Left ventricle myocardium inferior (tissue), 1 donor: ENCODE measurements around the gene MAOA. TPM values are rescaled to one million over a fixed set of nuclear protein-coding genes. Genes with fewer than 3 reads are reported as not detected.

ENCODE experiments used
- DNase-seq: peaks from one replicate; pipeline ENCODE4 v3.0.0-alpha.2; 2020
- H3K27ac ChIP-seq: fragments of 200-600 bp; replicated peaks from 2 replicates; pipeline ENCODE4 v1.8.0; 2021
- H3K27me3 ChIP-seq: fragments of 200-600 bp; 2 replicates; pipeline ENCODE4 v1.8.0; 2021; ENCODE audit warnings: low read depth
- H3K36me3 ChIP-seq: fragments of 200-600 bp; 2 replicates; pipeline ENCODE4 v1.8.0; 2021
- H3K4me1 ChIP-seq: fragments of 200-600 bp; 2 replicates; pipeline ENCODE4 v1.8.0; 2021
- H3K4me3 ChIP-seq: fragments of 200-600 bp; 2 replicates; pipeline ENCODE4 v1.8.0; 2021; ENCODE audit warnings: mild to moderate bottlenecking, moderate library complexity
- H3K9me3 ChIP-seq: fragments of 200-600 bp; replicated peaks from 2 replicates; pipeline ENCODE4 v1.8.0; 2021
- CTCF ChIP-seq: fragments of 200-600 bp; IDR thresholded peaks from 2 replicates; pipeline ENCODE4 v1.8.0; 2021; ENCODE audit warnings: antibody characterized with exemption, mild to moderate bottlenecking, borderline replicate concordance
- intact Hi-C: fragments of 100-400 bp; cut with micrococcal nuclease; formaldehyde crosslinking; loops from one replicate; pipeline ENCODE4 v1.11.0; 2022
- total RNA-seq: library from RNA; stranded (reverse); fragmentation: NEBNext Ultra II Directional; extraction: Animal tissue kit (Norgen Biotek cat#: 25700); gene quantifications from one replicate; pipeline ENCODE4 v1.2.1, GENCODE V29; 2021
- donor health status: DM: no; HTN: yes; CAD: no; lungs with severe emphysema.

The MAOA gene
- total RNA-seq, 1 donor from 2014 or later, result 113 TPM

DNA sequence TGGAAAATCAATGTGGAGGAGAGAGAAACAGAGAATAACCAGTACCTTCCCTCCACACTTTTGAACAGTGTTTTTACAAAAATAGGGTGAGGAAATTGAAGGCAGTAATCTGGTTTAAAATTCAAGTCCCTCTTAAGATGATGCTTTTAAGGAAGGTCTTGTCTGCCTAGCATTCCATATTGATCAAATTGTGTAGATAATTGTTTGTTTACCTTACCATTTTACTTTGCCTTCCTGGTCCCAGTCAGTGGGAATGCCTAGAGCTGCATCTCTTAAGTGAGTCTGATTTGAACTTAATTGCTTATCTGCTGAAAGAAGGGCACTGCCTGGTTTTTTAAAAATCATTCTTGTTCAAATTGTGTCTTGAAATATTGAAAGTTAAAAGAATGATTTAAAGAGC lies 14.4 kb upstream of the MAOA start:
- Histone ChIP-seq H3K4me1 (no peaks in the 10 kb centered on the region), H3K27ac (no peak overlapping the region), H3K27me3 (no peaks in the 10 kb centered on the region), H3K36me3 (no peaks in the 10 kb centered on the region), H3K4me3 (no peak overlapping the region), H3K9me3 (no peaks in the 10 kb centered on the region)
- no peak for DNase-seq
- intact Hi-C loops, result no loop called here
- TF ChIP-seq CTCF, result no peak

GRCh38 chrX:43643201-43643600 lies 12.9 kb upstream of the MAOA start:
- Histone ChIP-seq H3K4me1 (no peaks in the 10 kb centered on the region), H3K27me3 (no peaks in the 10 kb centered on the region), H3K36me3 (no peaks in the 10 kb centered on the region), H3K27ac (no peak overlapping the region), H3K4me3 (no peak overlapping the region), H3K9me3 (no peaks in the 10 kb centered on the region)
- DNase-seq, result no peak
- intact Hi-C loops, result no loop called here
- TF ChIP-seq CTCF, result no peak

DNA sequence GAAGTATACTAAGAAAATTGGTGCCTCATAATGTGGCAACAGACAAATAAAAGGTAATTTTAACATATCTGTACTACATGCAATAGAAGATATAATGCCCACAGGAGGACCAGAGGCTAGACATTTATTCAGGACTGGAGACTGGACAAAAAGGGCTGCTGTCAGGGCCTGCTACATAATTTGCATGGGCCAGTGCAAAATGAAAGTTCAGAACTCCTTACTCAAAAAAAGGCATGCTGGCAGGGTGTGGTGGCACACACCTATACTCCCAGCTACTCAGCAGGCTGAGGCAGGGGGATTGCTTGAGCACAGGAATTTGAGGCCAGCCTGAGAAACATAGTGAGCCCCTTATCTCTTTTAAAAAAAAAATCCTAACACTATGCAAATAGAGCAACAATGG lies 12.4 kb upstream of the MAOA start:
- no peak overlapping the region for H3K27ac ChIP-seq
- no peaks in the 10 kb centered on the region for H3K4me1 ChIP-seq
- no peak overlapping the region for H3K4me3 ChIP-seq
- no peaks in the 10 kb centered on the region for H3K9me3 ChIP-seq
- no peak for DNase-seq
- H3K36me3 ChIP-seq, result no peaks in the 10 kb centered on the region
- no peaks in the 10 kb centered on the region for H3K27me3 ChIP-seq
- intact Hi-C loops, result no loop called here
- no peak for TF ChIP-seq CTCF

- intact Hi-C loops, result no loop called here
- no peak for TF ChIP-seq CTCF
- H3K9me3 ChIP-seq, result no peaks in the 10 kb centered on the region
- DNase-seq, result no peak
- H3K4me1 ChIP-seq, result no peaks in the 10 kb centered on the region
- H3K4me3 ChIP-seq, result no peak overlapping the region
- no peaks in the 10 kb centered on the region for H3K36me3 ChIP-seq
- no peak overlapping the region for H3K27ac ChIP-seq
- H3K27me3 ChIP-seq, result no peaks in the 10 kb centered on the region
These were observed 11.9 kb upstream of the MAOA start for GRCh38 chrX:43644124-43644701.

DNA sequence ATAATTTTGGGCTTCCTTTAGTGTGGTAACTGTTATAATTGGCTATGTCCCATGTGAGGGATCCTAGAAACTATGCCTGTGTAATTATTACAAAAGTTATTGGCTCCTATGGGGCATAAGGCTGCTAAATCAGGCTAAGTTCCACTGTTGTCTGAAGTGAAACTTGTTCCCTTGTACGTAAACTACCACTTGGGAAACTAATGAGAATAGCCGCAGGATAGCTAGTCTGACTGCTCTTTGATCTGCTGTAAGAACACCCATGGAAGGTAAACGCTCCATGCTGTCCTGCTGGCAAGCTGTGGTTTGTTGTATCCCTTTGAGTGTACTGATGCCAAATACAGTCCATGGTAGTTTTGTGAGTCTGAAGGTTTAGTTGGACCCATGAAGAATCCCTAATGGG lies 9.3 kb upstream of the MAOA start:
- intact Hi-C loops, result no loop called here
- DNase-seq, result no peak

More for the DNA sequence above, 9.3 kb upstream of the MAOA start:
- no peaks in the 10 kb centered on the region for H3K27me3 ChIP-seq
- H3K27ac ChIP-seq, result no peak overlapping the region
- H3K4me3 ChIP-seq, result no peak overlapping the region
- no peaks in the 10 kb centered on the region for H3K36me3 ChIP-seq
- no peaks in the 10 kb centered on the region for H3K4me1 ChIP-seq
- no peak for TF ChIP-seq CTCF
- H3K9me3 ChIP-seq, result no peaks in the 10 kb centered on the region
